GM21529 (cell line): Measurements from ENCODE around the gene C1D.
"Not testable (repeated sequence)": the region's sequence is repeated elsewhere in the genome, so short reads cannot be mapped to it uniquely, and the experiment has no call there.

Experiments used
- ATAC-seq: cut with Tn5 transposase; IDR thresholded peaks from one replicate; pipeline ENCODE4 v1.9.1; 2021; ENCODE audit not compliant: unreplicated experiment

C1D gene

GRCh38 chr2:68009526-68009925, 53.3 kb downstream of the C1D start:
- ATAC-seq = no peak

- no peak for ATAC-seq
Observed at GRCh38 chr2:68000170-68000825, 62.5 kb downstream of the C1D start.

- ATAC-seq = no peak
Observed at GRCh38 chr2:67999332-67999731, 63.5 kb downstream of the C1D start.

- no peak for ATAC-seq
Observed at GRCh38 chr2:67997903-67998302, 64.9 kb downstream of the C1D start.

- ATAC-seq = no peak
Observed at GRCh38 chr2:67997528-67997900, 65.3 kb downstream of the C1D start.

GRCh38 chr2:67996772-67997527, 65.9 kb downstream of the C1D start:
- ATAC-seq = no peak

GRCh38 chr2:67994716-67995115, 68.1 kb downstream of the C1D start:
- no peak for ATAC-seq

- ATAC-seq = not testable (repeated sequence)
Observed at GRCh38 chr2:67994069-67994468, 68.7 kb downstream of the C1D start.

- no peak for ATAC-seq
Observed at GRCh38 chr2:67993329-67993728, 69.5 kb downstream of the C1D start.

- no peak for ATAC-seq
Observed at GRCh38 chr2:67991456-67991855, 71.3 kb downstream of the C1D start.
